T-helper 2 cell treated with Interferon-gamma antibody and Interleukin-4, amounts not matched to agents 100 ng/mL and 5 ng/mL, for 36 hours (primary cell): ENCODE measurements around the gene JPH4. TPM values are rescaled to one million over a fixed set of nuclear protein-coding genes. Genes with fewer than 3 reads are reported as not detected.

Source experiments
- intact Hi-C: fragments of 100-400 bp; cut with micrococcal nuclease; formaldehyde crosslinking; loops from one replicate; pipeline ENCODE4 v1.15.1; 2023
- total RNA-seq: library from RNA; stranded (reverse); gene quantifications from 2 replicates; pipeline ENCODE4 v1.2.3, GENCODE V29; 2022

The JPH4 gene
- total RNA-seq, 1 donor from 2014 or later: not detected

- intact Hi-C loops: no loop called here
Observed at GRCh38 chr14:23580152-23580926, 1.7 kb upstream of the JPH4 start.

DNA sequence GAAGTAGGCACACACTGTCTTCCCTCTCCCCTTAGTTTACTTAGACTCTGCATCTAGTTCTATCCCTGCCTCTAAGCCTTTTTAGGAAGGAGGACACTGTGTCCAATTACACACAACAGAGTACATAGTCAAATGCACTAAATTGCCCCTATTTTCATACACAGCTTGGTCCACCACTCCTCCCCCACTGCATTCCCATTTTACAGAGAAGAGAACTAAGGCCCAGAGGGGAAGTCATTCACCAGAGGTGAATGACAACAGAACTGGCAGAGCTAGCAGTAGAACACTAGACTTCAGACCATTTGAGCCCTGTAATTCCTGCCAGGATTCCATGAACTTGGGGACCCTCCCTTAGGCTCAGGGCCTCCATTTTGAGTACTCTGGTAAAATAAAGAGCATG lies 1.1 kb upstream of the JPH4 start:
- intact Hi-C loops: no loop called here

DNA sequence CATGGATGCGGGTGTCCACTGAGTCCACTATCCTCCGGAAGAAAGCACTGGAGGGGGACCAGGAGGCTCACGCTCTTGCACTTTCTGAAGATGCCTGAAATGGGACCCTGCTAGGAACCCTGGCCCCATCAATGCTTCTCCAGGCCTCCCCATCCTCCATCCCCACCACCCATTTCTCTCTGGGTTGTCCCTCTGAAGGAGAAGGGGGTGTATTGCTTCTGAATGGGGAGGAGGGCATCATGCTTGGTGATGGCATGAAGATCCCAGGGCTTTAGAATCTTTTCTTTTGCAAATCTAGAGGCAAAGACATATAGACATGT lies 681 bp upstream of the JPH4 start:
- intact Hi-C loops: no loop called here

GRCh38 chr14:23577710-23578392 lies 739 bp downstream of the JPH4 start:
- intact Hi-C loops: no loop called here

DNA sequence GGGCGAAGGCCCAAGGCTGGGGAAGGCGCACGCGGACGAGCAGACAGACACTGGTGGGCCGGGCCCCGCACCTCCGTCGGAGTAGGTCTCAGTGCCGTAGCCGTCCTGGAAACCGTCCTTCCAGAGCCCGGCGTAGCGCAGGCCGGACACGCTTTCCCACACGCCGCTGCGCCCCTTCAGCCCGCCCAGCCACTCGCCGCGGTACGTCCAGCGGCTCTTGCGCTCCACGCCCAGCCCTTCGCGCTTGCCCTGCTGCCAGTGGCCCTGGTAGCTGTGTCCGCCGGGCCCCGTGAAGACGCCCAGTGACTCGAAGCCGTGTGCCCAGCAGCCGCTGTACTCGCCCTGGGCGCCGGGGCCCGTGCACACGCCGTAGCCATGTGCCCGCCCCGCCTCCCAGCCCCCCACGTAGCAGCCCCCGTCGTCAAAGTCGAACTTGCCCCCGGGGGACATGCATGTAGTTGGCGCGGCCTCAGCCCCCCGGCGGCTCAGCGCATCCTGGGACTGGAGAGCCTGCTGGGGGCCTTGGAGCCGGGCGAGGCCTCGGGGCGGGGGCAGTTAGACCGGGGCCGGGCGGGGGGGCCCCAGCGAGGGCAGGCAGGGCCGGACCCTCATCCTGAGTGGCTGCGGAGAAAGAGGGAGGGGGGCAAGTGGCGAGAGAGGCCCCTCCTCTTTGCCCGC lies 1.4 kb downstream of the JPH4 start:
- intact Hi-C loops: no loop called here

DNA sequence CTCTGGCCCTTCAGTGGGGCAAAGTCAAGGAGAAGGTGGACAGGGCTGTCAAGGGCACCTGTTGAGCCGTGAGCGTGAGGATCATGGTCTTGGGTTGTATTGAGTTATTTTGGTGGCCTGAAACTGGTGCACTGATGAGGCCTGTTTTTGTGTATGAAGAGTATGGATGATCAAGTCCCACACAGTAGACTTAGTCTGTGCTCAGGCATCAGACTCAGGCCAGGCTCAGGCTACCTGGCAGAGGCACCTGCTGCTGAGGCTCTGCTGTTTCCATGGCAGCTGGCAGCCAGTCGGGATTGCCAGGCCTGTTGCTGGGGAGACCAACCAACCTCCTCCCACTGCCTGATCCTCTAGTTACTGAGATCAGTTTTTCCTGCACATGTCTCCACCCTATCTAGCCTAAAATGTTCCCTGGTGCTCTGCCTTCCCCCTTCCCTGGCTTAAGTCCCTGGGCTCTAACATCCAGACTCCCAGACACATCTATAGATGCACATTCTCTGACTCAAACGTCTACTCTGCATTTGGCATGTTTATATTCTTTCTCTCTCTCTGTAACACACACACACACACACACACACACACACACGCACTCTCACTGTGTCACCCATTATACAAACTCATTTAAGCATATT lies 5.1 kb downstream of the JPH4 start:
- intact Hi-C loops: no loop called here

DNA sequence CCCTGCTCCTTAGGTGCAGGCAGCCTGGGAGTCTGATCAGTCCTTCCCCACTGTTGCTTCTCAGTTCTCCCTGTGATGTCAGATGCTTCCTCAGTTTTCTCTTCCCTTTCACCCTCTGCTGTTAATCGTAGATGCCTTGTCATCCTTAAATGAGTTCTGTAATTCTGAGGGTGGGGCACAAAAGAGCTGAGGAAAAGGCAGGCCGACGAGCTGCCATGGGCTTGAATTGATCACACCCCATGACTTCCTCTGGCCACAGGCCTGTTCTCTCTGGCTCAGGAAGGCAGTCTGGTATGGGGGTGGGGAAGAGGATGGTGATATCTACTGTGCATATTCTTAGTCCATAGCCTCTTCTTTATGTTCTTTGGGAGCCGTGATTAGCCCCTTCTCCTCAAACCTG lies 5.8 kb downstream of the JPH4 start:
- intact Hi-C loops: no loop called here

DNA sequence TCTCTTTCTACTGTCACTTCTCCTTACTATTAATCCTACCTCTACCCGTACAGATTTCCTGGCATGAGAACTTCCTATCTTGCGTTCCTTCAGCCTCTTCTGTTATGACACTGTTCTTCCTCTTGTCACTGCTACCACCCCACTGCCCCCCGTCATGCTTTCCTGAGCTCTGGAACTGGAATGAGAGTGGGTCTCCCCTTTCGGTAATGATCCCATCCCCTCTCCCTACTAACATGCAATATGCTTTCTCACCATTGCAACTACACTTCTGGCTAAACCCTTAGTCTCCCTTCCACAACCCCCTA lies 6.1 kb downstream of the JPH4 start:
- intact Hi-C loops: no loop called here

GRCh38 chr14:23571701-23572523 lies 6.7 kb downstream of the JPH4 start:
- intact Hi-C loops: no loop called here

DNA sequence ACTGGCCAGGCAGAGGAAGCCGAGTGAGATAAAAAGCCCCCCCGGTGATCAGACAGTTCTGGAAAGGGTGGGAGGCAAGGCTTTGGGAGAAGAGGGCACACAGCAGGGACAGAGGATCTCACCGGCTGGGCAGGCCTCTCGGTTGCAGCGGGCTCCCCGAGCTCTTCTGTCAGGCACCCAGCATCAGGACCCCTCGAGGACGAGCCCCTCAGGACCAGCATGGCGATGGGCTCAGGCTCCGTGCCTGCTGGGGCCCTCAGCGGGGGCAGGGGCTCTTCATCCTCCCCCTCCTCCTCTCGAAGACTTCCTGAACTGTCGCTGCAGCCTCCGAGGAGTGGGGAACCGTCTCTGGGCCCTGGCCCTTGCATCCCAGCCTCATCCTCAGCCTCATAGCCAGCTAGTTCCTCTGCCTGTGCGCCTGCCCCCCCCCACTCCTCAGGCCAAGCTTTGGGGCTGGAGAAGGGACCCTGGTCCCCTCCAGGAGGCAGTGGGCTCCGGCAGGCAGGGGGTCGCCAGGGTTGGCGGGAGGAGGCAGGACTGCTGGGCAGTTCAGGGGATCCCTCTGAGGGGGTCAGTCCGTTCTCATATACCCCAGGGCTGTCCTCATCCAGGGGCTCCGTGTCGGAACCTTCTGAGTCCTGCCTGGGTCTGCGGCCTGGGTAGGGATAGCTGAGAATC lies 7.6 kb downstream of the JPH4 start:
- intact Hi-C loops: no loop called here

DNA sequence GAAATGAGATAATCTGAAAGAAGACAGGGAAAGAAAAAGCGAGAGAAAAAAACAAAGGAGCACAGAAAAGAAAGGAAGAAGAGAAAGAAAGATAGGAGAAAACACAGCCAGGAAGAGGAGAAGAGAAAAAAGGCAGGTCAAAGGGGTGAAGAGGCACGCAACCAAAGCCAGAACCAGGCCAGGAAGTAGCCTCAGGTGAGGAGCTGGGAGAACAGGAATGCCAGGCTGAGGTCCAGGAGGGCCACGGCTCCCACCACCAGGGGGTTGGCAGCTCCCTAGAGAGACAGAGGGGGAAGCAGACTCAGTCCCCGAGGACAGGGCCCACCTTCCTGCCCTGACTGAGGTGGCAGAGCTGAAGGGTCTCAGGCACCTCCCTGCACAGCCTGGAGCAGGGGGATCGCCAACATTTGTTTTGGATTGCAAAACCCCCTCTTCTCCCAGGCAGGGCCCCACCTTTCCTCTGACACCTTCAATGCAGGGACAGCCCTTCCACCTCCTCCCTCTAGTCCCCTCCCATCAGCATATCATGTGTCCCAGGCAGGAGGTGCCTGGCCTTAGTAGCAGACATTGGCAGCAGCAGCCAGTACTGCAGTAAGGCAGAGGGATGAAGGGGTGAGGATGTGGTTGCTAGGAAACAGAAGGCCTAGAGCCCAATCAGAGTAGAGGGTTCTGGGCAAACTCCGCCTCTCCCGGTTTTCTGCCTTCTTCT lies 9.0 kb downstream of the JPH4 start:
- intact Hi-C loops: loop anchor here (5.0 kb wide), 1 partner anchor 247 kb away; the partner anchor contains the start of gene PABPN1

GRCh38 chr14:23568600-23569331 lies 9.8 kb downstream of the JPH4 start:
- intact Hi-C loops: loop anchor here (5.0 kb wide), 1 partner anchor 246 kb away; the partner anchor contains the start of gene PABPN1

- intact Hi-C loops: loop anchor here (5.0 kb wide), 1 partner anchor 246 kb away; the partner anchor contains the start of gene PABPN1
Observed at GRCh38 chr14:23568021-23568599, 10.5 kb downstream of the JPH4 start.

GRCh38 chr14:23567186-23568020 lies 11.2 kb downstream of the JPH4 start, which contains the start of gene AP1G2:
Gene AP1G2, minus strand, starts transcription at chr14:23567791. Its CDS starts 477 bp downstream, at chr14:23567314.
- intact Hi-C loops: loop anchor here (1.0 to 5.0 kb wide), 5 partner anchors 12 to 547 kb away; partner anchors contain the start of genes DCAF11, NGDN, NRL and PABPN1

GRCh38 chr14:23566778-23567185 lies 11.8 kb downstream of the JPH4 start:
- intact Hi-C loops: loop anchor here (1.0 to 5.0 kb wide), 5 partner anchors 11 to 548 kb away; partner anchors contain the start of genes DCAF11, NGDN, NRL and PABPN1

DNA sequence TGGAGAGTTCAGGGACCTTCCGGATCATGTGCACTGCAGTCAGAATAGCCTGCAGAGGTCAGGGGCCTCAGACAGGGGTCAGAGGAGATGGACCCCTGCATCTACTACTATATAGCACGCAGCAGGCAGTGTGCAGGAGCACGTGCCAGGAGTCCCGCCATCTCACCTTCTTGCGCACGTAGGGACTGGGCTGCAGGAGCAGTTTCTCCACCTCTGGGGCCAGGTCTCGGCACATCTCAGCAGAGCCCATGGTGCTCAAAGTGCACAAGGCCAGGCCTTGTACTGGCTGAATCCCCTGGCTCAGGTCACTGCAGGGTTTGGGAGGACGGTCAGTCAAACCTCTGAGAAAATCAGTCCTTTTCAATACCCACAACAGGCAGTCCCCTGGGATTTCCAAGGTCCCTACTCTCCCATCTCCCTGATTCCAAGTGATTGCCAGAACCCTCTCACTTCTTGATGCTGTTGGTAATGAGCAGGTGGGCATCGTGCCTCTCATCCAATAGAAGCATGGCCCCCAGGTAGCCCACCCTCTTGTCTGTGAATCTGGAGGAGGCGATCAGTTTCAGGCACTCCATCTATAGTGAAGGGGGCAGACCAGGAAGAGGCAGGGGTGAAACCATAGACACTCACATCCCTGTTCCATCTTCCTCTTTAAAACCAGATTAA lies 12.3 kb downstream of the JPH4 start:
- intact Hi-C loops: loop anchor here (2.0 to 5.0 kb wide), 2 partner anchors 15 to 244 kb away; partner anchors contain the start of genes PABPN1 and ZFHX2

DNA sequence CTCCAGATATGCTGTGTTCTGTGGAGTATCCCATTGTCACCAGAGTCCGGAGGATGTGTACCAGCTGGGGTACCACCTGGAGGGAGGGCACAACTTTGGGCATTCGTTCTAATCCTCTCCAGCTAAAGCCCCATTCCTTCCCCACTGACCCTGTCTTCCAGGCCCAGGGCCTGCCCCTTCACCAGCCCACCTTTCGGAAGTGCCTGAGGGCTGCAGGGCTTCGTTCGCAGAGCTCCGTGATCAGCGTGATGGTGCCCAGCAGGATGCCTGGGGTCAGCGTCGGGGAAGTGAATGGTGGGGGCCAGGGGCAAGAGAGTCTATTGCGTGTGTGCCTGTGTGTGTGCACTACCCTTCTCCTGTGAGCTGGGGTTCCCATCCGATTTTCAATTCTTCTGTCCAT lies 13.0 kb downstream of the JPH4 start:
- intact Hi-C loops: loop anchor here (2.0 to 5.0 kb wide), 2 partner anchors 15 to 243 kb away; partner anchors contain the start of genes PABPN1 and ZFHX2
